NCI-H524 (cell line): ENCODE results near the gene HOXA13.
A peak's percentile ranks its signal among the peaks of the same experiment; 100 is the strongest.

ENCODE experiments used
- DNase-seq, 2 experiments: peaks; one replicate each; lab custom pipeline; 2025; lab: John Stamatoyannopoulos, UW

Gene HOXA13

GRCh38 chr7:27148031-27148755 is 51.7 kb downstream of the HOXA13 start:
- peak in 1 of 2 experiments; percentile 14 for DNase-seq

GRCh38 chr7:27147199-27148030 is 52.5 kb downstream of the HOXA13 start, which contains the start of gene HOXA6:
HOXA6 (minus strand) TSS chr7:27147774; CDS start chr7:27147749, 25 bp downstream.
- peak in 1 of 2 experiments; percentile 23 for DNase-seq

- no peak for DNase-seq
These were observed 53.2 kb downstream of the HOXA13 start for GRCh38 chr7:27146491-27147198.

- DNase-seq = no peak
These were observed 53.9 kb downstream of the HOXA13 start for GRCh38 chr7:27145914-27146412.

GRCh38 chr7:27145165-27145913 is 54.6 kb downstream of the HOXA13 start:
- DNase-seq = no peak

- no peak for DNase-seq
These were observed 55.1 kb downstream of the HOXA13 start for GRCh38 chr7:27144781-27145164.
